Nephron progenitor cell (in vitro differentiated cells): ENCODE data around the gene MAF.
A peak's percentile ranks its signal among the peaks of the same experiment; 100 is the strongest.

Source experiments
- DNase-seq: peaks from one replicate; pipeline ENCODE4 v3.0.0; 2021
- H3K27ac Mint-ChIP-seq: 2 replicates; pipeline ENCODE4 v1.8.0; 2021; ENCODE audit warnings: mild to moderate bottlenecking, moderate library complexity, mixed read lengths
- H3K27me3 Mint-ChIP-seq: 2 replicates; pipeline ENCODE4 v1.8.0; 2021; ENCODE audit warnings: mild to moderate bottlenecking, low read depth, mixed read lengths; ENCODE audit not compliant: poor library complexity
- H3K36me3 Mint-ChIP-seq: 2 replicates; pipeline ENCODE4 v1.8.0; 2021; ENCODE audit warnings: low read depth, mixed read lengths
- H3K4me1 Mint-ChIP-seq: 2 replicates; pipeline ENCODE4 v1.8.0; 2021; ENCODE audit warnings: mixed read lengths
- H3K4me3 Mint-ChIP-seq: 2 replicates; pipeline ENCODE4 v1.8.0; 2021; ENCODE audit warnings: mild to moderate bottlenecking, moderate library complexity, mixed read lengths
- H3K9me3 Mint-ChIP-seq: 2 replicates; pipeline ENCODE4 v1.8.0; 2021; ENCODE audit warnings: mild to moderate bottlenecking, moderate library complexity, mixed read lengths
- CTCF ChIP-seq: fragments of 200-600 bp; sonication (generic); IDR thresholded peaks from 2 replicates; pipeline ENCODE4 v1.5.0; 2021; ENCODE audit warnings: antibody characterized with exemption

MAF gene

DNA sequence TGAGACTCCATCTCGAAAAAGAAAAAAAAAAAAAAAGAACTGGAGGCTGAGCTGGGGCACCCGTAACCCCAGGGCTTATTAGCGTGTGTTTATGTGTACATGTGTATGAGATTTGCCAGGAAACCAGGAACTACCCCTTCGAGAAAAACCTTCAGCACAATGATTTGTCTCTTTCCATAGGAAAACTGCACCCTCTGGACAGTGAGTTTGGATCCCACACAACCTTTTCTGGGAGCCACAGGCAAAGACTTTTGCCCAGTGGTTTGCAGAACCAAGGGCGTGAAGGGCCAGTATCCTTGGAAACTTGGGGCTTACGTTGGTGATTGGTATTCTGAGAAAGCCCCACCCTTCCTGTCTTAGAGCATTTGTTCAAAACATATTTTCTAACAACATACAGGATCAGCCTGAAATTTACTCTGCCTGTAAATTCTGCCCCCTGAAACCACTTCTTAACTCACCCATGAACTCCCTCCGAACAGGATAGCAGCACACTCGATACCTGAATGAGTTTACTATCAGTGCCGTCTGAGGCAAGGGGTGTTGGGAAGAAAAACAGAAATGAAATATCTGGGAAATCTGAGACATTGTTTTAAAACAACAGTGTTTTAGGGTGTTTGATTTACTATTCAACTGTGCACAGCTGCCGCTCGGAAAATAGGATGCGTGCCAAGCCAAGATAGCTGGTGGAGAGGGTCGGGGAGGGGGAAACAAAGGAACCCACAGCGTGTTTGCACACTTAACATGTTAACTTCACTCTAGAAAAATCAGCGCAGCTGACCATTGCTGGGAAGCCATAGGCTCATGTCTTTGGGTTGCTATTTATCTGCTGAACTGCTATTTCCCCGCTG is 40.2 kb upstream of the MAF start:
- peak overlapping the region; percentile 11 for H3K4me3 Mint-ChIP-seq
- H3K4me1 Mint-ChIP-seq = peaks cover 60% of the 10 kb centered on the region
- TF ChIP-seq CTCF = no peak
- H3K9me3 Mint-ChIP-seq = no peaks in the 10 kb centered on the region
- H3K36me3 Mint-ChIP-seq = no peaks in the 10 kb centered on the region
- peak overlapping the region; percentile 77 for H3K27ac Mint-ChIP-seq
- peaks cover 3% of the 10 kb centered on the region for H3K27me3 Mint-ChIP-seq
- no peak for DNase-seq

- peaks cover 50% of the 10 kb centered on the region for H3K4me1 Mint-ChIP-seq
- DNase-seq = no peak
- H3K27me3 Mint-ChIP-seq = peaks cover 3% of the 10 kb centered on the region
- H3K9me3 Mint-ChIP-seq = no peaks in the 10 kb centered on the region
- peak overlapping the region; percentile 44 for H3K27ac Mint-ChIP-seq
- no peak for TF ChIP-seq CTCF
- H3K36me3 Mint-ChIP-seq = no peaks in the 10 kb centered on the region
- no peak overlapping the region for H3K4me3 Mint-ChIP-seq
Observed at GRCh38 chr16:79639576-79640311, 39.2 kb upstream of the MAF start.

- no peak overlapping the region for H3K27ac Mint-ChIP-seq
- no peak overlapping the region for H3K4me3 Mint-ChIP-seq
- H3K4me1 Mint-ChIP-seq = peaks cover 37% of the 10 kb centered on the region
- DNase-seq = no peak
- TF ChIP-seq CTCF = no peak
- peaks cover 3% of the 10 kb centered on the region for H3K27me3 Mint-ChIP-seq
- H3K9me3 Mint-ChIP-seq = no peaks in the 10 kb centered on the region
- H3K36me3 Mint-ChIP-seq = no peaks in the 10 kb centered on the region
Observed at GRCh38 chr16:79638386-79638785, 37.8 kb upstream of the MAF start.

DNA sequence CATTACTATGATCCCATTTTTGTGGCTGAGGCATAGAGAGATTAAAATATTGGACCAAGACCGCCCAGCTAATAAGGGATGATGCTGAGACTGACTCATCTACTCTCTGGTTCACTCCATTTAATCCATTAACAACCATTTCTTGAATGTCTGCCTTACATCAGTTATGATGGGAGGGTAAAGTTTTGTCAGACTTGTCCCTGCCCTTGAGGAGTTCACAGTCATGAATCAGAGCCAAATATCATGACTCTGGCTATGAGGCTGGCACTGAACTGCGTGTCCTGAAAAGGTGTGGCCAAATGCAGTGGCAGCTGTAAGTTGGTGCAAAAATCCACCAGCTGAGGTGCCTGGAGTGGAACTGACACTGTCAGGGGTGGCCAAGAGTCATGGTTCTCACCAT is 35.0 kb upstream of the MAF start:
- H3K4me3 Mint-ChIP-seq = no peak overlapping the region
- no peak for TF ChIP-seq CTCF
- DNase-seq = no peak
- no peaks in the 10 kb centered on the region for H3K36me3 Mint-ChIP-seq
- H3K27me3 Mint-ChIP-seq = peaks cover 12% of the 10 kb centered on the region
- H3K4me1 Mint-ChIP-seq = peaks cover 13% of the 10 kb centered on the region
- H3K9me3 Mint-ChIP-seq = no peaks in the 10 kb centered on the region
- H3K27ac Mint-ChIP-seq = no peak overlapping the region

DNA sequence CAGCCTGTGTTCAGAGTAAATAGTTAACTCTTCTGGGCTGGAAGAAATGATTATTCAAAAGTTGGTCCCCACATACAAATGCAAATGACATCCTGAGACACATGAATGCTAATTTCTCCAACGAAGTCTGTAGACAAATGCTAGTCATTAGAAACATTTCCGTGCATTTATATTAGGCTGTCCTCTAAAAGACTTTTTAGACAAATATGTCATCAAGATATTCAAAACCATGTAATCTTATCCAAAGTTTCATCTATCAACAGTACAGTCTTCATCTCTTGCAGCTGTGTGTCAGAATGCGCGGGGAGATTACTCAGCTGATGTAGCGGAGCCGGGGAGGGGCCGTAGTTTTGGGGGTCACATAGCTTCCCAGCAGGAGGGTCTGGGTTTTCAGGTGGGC is 33.8 kb upstream of the MAF start:
- Mint-ChIP-seq H3K27me3 (peaks cover 12% of the 10 kb centered on the region), H3K36me3 (no peaks in the 10 kb centered on the region), H3K4me1 (peaks cover 7% of the 10 kb centered on the region), H3K9me3 (peaks cover 5% of the 10 kb centered on the region), H3K4me3 (no peak overlapping the region), H3K27ac (no peak overlapping the region)
- no peak for TF ChIP-seq CTCF
- DNase-seq = no peak
